GM19025 (cell line): Measurements from ENCODE around the gene SNX32.
"Not testable (repeated sequence)": the region's sequence is repeated elsewhere in the genome, so short reads cannot be mapped to it uniquely, and the experiment has no call there.

Experiments
- ATAC-seq: cut with Tn5 transposase; IDR thresholded peaks from one replicate; pipeline ENCODE4 v1.9.1; 2021; ENCODE audit warnings: mild to moderate bottlenecking, low read depth, moderate library complexity; ENCODE audit not compliant: unreplicated experiment

SNX32 gene

DNA sequence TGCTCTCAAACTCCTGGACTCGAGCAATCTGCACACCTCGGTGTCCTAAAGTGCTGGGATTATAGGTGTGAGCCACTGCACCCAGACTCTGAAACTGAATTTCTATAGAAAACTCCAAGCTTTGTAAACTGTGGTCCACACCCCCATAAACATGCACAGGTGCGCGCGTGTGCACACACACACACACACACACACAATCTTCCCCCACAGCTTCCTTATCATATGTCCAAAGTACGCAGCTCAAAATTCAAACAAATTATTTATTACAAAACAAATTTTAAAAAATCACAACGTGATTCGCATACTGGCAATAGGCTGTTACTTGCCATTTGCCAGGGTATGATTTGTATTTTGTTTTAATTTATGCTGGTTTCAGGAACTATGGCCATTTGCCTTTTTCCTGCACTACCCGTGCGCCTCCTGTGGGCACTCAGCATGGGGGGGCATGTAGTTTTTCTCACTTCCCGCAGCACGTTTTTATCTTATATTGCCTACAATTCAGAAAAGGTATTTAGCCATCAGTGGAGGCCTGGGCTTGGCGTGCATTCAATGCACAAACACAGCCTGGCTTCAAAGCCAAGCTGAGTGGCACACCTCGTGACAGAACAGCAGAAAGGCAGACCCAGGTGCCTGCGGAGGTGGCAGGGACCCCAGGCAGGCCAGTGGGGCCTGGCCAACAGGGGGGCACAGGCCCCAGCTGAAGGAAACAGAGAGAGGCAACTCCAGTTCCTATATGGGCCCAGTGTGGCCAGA is 10.8 kb upstream of the SNX32 start:
- ATAC-seq: no peak

DNA sequence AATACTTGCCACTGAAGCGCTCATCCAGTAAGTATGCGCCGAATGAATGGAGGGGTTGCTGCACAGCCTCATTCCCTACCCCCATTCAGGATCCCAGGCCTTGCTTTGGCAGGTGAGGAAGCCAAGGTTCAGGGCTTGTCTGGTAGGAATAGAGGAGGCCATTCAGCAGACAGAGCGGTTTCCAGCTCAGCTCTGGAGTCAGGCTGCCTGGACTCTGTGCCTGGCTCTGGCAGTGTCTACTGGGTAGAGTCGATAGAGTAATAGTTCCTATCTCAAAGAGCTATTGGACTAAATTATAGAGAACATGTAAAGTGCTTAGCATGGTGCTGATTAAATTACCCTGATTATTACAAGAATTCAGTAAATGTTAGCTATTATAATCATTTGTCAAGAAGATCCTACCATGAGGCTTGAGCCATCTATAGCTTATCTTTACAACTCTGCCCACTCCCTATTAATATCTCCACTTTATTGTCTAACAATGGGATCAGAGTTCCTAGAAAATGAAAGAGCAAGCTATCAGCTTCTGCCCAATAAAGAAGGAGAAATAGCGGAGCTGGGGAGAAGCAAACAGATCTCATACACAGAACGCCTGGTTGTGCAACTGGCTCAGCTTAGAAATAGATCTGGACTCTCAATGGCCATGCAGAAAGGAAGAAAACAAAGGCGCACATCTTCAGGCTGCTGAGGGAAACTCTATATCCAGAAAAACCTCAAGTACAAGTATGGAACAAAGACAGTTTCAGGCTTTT is 6.6 kb upstream of the SNX32 start:
- ATAC-seq: no peak

DNA sequence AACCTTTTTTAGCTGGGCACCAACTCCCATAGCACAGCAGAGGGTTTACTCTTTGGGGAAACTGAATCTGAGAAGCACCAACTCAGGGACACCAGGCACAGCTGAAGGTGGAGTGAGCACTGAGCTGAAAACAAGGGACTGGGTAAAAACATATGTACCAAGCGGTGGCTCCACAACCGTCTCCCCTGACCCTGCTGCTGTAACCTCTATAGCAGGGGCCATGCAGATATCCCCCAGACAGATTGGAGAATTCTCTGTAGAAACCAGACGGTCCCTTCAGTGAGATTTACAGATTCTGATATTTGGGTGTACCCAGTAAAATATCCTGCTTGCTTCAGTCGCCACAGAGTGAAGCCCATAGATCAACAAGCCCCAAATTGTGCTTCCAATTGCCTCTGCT is 4.3 kb upstream of the SNX32 start:
- no peak for ATAC-seq

DNA sequence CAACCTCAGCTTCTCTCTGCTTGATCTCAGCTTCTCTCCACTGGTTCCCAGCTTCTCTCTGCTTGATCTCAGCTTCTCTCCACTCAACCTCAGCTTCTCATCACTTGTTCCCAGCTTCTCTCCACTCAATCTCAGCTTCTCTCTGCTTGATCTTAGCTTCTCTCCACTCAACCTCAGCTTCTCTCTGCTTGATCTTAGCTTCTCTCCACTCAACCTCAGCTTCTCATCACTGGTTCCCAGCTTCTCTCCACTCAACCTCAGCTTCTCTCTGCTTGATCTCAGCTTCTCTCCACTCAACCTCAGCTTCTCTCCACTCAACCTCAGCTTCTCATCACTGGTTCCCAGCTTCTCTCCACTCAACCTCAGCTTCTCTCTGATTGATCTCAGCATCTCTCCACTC is 1.5 kb upstream of the SNX32 start:
- not testable (repeated sequence) for ATAC-seq

DNA sequence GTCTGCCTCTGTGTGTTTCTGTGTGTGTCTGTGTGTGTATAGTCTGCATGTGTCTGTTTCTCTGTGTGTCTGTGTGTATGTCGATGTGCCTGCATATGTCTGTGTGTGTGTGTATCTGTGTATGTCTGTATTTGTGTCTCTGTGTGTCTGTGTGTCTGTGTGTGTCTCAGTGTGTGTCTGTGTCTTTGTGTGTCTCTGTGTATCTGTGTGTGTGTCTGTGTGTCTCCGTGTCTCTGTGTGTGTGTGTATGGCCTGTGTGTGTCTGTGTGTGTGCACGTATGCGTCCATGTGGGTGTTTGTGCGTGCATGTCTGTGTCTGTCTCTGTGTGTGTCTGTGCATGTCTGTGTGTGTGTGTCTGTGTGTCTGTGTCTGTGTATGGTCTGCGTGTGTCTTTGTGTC is 439 bp downstream of the SNX32 start:
- ATAC-seq: no peak

DNA sequence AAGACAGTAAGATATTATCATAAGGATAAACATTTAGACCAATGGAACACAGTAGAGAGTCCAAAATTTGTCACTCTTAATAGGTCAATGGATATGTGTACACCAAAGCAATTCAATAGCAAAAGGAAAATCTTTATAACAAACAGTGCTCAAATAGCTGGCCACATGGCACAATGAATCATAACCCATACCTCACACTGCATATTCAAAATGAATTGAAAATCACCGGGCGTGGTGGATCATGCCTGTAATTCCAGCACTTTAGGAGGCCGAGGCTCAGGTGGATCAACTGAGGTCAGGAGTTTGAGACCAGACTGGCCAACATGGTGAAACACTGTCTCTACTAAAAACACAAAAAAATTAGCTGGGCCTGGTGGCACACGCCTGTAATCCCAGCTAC is 8.4 kb downstream of the SNX32 start:
- ATAC-seq: no peak

DNA sequence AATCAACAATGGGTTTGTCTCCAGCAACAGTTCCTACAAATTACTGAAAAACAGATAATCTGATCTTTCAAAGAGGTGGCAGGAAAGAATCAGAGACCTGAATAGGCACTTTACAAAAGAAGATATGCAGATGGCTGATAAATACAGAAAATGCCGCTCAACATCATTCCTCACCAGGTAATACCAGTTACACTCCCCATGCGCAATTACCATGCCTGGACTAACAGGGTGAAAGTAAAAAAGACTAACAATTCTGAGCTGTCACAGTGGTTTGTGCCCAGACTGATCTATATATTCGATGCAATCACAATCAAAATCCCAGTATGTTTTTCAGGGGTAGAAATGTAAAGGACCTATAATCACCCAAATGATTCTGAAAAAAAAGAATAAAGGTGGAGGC is 10.0 kb downstream of the SNX32 start:
- no peak for ATAC-seq

DNA sequence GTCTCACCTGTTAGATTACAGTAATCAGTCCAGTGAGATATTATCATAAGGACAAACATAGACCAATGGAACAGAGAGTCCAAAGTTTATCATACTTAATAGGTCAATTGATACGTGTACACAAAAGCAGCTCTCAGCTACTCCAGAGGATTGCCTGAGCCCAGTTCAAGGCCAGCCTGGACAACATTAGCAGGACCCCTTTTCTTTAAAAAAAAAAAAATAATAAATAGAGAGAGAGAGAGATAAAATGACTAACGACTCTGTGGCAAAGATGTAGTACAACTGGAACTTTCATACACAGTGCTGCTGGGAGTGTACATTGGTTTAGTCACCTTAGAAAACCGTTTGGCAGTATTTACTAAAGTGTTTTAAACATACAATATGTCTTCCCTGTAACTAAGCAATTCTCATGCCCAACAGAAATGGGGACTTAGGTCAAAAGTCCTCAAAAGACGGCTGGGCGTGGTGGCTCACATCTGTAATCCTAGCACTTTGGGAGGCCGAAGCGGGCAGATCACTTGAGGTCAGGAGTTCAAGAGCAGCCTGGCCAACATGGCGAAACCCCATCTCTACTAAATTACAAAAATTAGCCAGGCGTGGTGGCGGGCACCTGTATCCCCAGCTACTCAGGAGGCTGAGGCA is 10.6 kb downstream of the SNX32 start:
- ATAC-seq: no peak

DNA sequence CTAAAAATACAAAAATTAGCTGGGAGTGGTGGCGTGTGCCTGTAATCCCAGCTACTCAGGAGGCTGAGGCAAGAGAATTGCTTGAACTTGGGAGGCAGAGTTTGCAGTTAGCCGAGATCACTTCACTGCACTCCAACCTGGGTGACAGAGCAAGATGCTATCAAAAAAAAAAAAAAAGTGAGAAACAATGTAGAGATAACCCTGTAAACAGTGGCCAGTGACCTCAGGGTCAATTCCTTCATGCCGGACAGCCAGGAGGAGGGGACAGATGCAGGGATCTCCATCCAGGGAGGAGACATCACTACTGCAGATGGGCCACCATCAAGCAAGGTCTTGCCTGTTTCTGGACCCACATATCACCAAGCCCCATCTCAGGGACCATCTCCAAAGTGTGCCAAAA is 14.0 kb downstream of the SNX32 start:
- no peak for ATAC-seq

DNA sequence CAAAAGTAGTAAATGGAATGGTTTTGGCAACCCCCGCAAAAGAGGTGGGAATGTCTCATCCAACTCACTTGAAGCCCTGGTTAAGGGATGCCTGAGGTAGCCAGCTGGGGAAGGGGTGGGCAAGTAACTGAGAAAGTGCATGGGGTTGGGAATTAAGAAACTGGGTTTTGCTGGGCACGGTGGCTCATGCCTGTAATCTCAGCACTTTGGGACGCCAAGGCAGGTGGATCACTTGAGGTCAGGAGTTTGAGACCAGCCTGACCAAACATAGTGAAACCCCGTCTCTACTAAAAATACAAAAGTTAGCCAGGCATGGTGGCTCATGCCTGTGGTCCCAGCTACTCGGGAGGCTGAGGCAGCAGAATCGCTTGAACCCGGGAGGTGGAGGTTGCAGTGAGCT is 14.9 kb downstream of the SNX32 start:
- ATAC-seq: not testable (repeated sequence)

DNA sequence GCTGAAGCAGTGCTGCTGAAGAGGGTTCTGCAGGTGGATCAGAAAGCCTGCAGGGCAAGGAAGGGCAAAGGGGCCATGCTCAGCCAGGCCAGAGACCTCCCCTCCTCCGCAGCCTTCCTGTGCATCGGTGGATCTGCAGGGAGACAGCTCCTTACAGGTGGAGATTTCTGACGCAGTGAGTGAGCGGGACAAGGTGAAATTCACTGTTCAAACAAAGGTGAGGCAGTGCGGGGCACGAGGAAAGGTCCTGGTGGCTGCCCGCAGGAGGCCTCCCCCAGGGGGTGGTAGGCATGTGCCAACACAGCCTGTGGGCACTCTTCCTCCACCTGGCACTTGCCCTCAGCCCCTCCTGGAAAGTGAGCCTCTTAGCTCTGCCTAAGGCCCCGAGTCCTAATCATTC is 15.6 kb downstream of the SNX32 start:
- no peak for ATAC-seq

DNA sequence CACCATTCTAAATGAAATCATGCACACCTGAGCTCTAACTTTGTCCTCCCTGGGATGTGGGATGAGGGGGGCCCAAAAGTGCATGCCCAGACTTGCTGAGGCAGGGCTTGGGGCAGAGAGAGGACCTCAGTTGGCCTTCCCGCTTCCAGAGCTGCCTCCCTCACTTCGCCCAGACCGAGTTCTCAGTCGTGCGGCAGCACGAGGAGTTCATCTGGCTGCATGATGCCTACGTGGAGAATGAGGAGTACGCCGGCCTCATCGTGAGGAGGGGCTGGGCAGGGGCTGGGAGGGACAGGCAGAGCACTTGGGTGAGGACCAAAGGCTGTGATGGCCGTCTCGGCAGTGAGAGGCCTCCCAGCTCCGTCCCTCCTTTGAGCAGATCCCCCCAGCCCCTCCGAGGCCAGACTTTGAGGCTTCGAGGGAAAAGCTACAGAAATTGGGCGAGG is 16.0 kb downstream of the SNX32 start:
- ATAC-seq: no peak

DNA sequence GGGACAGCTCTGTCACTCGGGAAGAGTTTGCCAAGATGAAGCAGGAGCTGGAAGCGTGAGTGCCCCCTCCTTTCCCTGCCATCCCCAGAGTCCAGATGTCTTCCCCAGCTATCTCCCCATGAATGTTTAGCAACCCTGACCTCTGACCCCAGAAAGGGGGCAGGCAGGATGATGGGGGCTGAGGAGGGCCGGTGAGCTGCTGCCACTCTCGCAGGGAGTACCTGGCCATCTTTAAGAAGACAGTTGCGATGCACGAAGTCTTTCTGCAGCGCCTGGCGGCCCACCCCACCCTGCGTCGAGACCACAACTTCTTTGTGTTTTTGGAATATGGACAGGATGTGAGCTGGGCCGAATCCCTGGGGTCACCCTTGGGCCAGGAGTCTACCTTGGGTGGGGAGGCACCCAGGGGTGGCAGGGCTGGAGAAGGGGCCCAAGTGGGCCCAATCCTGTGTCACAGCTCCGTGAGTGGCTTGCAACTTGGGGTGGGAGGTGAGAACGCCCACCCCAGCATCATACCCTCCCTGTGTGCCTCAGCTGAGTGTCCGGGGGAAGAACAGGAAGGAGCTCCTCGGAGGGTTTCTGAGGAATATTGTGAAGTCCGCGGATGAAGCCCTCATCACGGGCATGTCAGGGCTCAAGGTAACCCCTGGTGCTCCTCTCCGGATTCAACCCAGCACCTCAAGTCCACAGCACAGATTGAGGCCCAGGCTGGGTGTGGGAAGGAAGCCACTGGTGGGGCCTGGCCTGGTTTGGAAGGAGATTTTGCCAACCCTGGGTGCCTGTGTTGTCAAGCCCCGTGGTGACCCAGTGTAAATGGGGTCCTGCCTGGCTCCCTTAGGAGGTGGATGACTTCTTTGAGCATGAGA is 16.7 kb downstream of the SNX32 start:
- ATAC-seq: no peak

DNA sequence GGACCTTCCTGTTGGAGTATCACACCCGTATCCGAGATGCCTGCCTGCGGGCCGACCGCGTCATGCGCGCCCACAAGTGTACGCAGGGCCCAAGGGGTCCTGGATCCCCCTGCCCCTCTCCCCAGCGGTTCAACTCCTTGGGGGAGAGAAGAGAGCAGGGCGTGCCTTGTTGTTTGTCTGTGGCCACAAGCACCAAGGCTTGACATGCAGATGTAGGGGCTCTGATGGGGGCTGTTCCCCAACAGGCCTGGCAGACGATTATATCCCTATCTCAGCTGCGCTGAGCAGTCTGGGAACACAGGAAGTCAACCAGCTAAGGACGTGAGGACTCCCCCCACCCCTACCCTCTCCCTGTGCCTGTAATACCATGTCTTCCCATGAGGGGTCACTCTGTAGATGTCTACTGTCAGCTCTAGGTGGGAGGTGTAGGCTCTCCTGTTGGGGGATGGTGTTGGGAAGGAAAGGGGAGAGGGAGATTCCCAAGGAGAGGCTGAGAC is 17.4 kb downstream of the SNX32 start:
- ATAC-seq: no peak

DNA sequence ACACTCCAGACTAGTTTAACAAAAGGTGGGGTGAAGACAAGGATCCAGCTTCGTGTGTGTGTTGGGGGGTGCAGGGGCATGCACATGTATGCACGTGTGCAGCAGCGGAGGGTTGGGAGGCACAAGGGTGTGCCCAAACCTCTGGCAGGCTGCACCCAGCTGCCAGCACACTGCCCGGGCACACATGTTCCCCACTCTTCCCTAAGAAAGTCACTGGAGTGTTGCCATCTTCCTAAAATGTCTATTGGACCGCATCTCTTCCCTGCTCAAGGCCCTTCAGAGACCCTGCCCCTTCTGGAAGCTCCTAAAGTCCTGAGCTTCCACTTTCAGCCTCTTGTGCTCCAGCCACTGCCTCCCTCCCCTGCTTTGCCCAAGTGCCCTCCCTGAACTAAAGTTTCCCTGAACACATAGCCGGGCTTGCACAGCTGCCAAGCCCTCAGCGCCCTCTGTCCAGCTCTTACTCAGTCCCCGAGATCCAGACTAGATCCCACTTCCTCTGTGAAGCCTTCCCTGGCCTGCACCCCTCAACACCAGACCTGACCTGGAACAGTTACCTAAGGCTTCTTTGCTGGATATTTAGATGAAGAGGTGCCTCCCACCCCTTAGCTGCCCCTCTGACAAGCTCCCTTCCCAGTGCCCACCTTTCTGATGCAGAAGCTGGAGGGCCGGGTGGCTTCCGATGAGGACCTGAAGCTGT is 18.2 kb downstream of the SNX32 start:
- ATAC-seq: no peak

DNA sequence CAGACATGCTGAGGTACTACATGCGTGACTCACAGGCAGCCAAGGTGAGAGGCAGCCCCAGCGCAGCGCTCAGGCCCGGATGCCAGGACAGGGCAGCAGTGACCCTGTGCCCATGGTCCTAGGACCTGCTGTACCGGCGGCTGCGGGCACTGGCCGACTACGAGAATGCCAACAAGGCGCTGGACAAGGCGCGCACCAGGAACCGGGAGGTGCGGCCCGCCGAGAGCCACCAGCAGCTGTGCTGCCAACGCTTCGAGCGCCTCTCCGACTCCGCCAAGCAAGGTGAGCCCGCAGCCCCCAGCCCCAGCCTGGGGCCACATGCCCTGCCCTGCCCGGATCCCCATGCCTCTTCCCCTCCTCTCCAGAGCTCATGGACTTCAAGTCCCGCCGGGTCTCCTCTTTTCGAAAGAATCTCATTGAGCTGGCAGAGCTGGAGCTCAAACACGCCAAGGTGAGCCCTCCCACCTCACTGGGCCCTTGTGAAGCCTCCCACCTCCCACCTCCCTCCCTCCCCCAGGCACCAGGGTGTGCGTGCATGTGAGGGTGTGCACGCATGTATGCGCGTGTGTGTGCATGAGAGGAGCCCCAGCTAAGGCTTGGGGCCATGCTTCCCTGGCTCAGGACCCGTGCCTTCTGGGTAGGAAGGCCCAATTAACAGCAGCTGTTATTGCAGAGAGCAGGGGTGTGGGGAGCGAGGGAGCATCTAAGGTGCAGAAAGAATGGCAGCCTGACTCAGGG is 18.9 kb downstream of the SNX32 start:
- ATAC-seq: no peak

DNA sequence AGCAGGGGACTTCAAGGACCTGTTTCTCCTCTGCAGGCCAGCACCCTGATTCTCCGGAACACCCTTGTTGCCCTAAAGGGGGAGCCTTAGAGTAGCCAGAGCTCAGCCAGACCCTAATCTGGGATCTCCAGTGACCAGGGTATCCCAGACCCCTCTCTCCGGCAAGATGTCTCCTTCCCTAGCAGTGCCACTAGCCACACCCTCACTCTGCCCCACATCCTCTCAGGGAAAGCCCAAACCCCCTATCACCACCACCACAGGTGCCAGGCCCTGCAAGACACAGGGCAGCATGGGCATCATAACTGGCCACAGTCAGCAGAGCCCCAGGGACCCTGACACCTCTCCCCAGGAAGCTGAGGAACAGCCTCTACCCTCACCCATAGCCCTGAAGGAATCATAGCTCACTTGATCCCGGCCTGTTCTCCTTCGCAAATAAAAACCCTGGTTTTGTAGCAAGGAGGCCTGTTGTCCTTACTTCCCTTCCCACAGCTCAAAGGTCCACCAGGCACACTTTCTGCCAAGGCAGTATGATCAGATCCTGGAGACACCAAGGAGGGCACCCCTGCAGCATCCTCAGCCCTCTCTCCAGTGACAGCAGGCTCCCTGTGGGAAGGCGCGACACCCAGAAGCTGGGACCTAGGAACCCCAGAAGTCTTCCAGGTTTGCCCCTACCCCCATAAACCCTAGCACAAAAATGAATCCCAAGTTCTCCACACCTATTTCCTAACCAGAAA is 19.6 kb downstream of the SNX32 start:
- no peak for ATAC-seq

DNA sequence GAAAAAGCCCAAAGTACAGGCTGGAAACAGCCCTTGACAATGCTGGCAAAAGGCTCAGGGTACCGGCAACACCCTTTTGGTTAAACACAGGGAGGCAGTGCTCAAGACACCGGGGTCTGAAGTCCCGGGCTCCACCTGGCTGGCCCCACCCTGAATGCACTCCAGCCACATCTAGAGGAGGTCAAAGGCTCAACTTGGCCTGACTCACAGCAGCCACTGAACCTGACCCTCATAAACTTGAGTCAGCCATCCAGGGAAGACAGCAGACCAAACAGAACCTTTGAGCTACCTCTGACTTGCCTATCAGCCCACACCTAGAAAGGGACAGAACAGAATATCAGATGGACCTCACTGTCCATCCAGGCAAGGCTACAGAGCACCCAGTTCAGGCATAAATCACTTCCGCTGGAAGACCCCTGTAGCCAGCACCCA is 20.4 kb downstream of the SNX32 start:
- no peak for ATAC-seq
